ENCODE data around the gene MYBBP1A.
A peak's percentile ranks its signal among the peaks of the same experiment; 100 is the strongest.

Gene MYBBP1A

DNA sequence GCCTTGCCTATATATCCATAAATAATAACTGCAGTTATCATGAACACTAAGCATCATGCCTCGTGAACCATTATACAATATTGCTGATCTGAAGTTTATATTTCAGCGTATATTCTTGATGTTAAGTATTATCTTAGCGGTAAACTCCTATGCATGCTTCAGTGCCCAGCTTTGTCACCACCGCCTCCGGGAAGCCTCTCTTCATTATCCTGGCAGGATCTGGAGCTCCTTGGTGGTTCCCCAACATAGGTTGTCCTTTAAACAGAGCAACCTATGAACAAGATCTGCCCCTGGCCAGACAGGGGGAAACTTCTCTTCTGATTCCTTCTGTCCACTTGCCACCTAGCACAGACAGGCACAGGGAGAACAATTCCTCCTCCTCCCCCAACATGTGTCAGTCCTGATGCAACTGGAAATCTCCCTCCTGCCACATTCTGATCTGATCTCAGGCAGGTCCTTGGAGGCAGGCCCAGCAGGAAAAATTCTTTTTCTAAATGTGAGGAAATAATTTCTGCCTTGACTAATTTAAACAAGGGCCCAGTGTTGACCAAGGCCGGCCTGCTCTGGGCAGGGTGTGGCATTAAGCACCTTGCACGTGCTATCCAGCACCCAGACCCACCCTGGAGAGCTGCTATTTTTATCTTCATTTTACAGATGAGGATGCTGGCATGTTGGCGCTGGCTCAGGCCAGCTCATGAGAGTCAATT lies 34.1 kb downstream of the MYBBP1A start:
- DNase-seq: no peak
- Mint-ChIP-seq H3K27me3 (no peaks in the 10 kb centered on the region), H3K36me3 (ENCODE audit: low read depth) (no peaks in the 10 kb centered on the region), H3K27ac (no peak overlapping the region), H3K9me3 (no peaks in the 10 kb centered on the region), H3K4me3 (no peak overlapping the region), H3K4me1 (no peaks in the 10 kb centered on the region)
- no peak for ATAC-seq

DNA sequence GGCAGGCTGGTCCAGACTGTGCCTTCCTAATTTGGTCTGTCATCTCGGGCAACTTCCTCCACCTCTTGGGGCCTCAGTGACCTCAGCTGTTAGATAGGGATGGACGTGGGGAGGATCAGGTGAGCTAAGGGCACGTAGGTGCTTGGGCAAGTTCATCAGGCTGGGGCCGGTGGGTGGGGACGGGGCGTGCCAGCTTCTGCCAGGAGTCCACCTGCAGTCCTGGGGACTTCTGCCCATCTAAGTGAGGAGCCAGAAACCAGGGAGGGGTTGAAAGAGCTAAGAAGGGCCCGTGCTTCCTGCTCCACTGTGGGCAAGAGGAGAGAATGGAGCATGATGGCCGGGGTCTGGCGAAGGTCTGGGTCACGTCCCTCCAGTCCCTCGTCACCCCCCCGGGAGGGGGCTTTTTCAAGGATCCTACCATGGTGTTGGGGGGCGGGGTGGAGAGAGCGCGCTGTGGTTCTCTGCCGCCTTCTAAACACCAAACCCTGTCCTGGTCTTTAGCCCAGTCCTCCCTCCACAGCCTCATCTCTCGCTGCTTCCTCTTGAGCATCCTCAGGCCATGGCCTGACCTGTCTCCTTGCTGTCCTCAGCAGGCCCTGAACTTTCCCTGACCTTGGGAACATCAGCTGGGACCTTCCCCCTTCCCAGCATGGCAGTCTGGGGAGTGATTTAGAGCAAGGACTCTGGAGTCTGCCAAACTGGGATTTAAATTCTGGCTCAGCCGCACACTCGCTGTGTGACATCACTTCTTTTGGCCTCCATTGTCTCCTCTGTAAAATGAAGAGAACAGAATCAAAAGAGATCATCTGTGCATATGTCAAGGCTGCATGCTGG lies 34.9 kb downstream of the MYBBP1A start:
- DNase-seq (no peak), ATAC-seq (no peak)
- Mint-ChIP-seq H3K27ac (no peak overlapping the region), H3K36me3 (ENCODE audit: low read depth) (no peaks in the 10 kb centered on the region), H3K4me1 (no peaks in the 10 kb centered on the region), H3K27me3 (no peaks in the 10 kb centered on the region), H3K4me3 (no peak overlapping the region), H3K9me3 (no peaks in the 10 kb centered on the region)

DNA sequence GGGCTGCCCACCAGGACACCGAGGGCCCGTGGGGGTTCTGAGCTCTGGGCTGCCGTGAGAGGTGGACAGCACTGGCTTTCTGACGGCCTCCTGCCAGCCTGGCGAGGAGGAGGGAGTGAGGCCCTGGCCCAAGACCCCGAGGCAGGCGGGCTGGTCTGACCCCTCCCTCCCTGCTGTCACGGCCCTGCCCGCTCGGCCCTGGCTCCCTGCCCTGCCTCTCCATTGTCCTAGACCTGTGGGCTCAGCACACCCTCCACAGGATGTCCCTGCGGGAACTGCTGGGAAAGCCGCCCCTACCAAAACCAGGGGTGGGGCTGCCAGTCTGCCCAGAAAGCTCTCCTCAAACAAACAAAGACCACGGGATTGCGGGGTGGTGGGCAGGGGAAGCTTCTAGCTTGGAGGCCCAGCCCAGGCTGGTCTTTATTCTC lies 35.8 kb downstream of the MYBBP1A start:
- no peak overlapping the region for H3K4me3 Mint-ChIP-seq
- no peaks in the 10 kb centered on the region for H3K36me3 Mint-ChIP-seq (ENCODE audit: low read depth)
- H3K27ac Mint-ChIP-seq: no peak overlapping the region
- no peaks in the 10 kb centered on the region for H3K9me3 Mint-ChIP-seq
- no peak for DNase-seq
- no peaks in the 10 kb centered on the region for H3K27me3 Mint-ChIP-seq
- no peaks in the 10 kb centered on the region for H3K4me1 Mint-ChIP-seq
- no peak for ATAC-seq

DNA sequence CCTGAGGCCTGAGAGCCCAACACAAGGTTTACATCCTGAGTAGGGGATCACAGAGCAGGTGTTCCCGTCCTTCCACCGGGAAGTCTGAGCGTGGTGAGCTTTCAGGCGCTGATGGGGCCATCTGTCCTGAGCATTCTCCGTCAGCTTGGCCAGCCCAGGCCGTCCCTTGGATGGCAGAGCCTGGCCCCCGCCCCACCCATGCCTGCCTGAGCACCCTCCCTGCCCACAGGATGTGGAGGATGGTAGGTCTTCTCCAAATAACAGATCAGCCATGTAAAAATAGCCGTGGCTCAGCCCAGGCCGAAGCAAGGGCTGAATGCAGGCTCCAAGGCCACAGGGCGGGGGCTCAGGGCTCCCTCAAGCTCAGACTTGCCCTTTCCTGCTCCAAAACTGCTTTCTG lies 36.3 kb downstream of the MYBBP1A start:
- DNase-seq: no peak
- H3K9me3 Mint-ChIP-seq: no peaks in the 10 kb centered on the region
- no peaks in the 10 kb centered on the region for H3K27me3 Mint-ChIP-seq
- ATAC-seq: no peak
- no peaks in the 10 kb centered on the region for H3K36me3 Mint-ChIP-seq (ENCODE audit: low read depth)
- H3K27ac Mint-ChIP-seq: no peak overlapping the region
- H3K4me3 Mint-ChIP-seq: no peak overlapping the region
- no peaks in the 10 kb centered on the region for H3K4me1 Mint-ChIP-seq

DNA sequence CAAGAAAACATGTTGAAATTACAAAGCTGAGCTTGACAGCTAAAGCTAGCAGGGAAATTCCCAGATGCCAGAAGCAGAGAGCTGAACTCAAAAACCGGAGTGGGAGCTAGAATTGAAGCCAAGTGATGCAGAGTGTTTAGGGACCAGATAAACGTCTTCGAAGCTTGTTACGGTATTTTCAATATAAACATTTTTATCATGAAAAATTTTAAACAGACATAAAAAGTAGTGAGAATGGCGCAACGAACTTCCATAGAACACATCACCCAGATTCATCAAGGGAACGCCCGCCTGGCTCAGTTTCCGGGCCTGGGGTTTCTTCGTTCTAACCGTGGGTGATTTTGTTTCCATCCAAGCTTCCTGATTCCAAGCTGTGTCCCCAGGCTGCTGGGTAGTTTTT lies 38.4 kb downstream of the MYBBP1A start:
- Mint-ChIP-seq H3K27ac (no peak overlapping the region), H3K9me3 (no peaks in the 10 kb centered on the region), H3K4me1 (no peaks in the 10 kb centered on the region), H3K4me3 (no peak overlapping the region), H3K36me3 (ENCODE audit: low read depth) (no peaks in the 10 kb centered on the region), H3K27me3 (no peaks in the 10 kb centered on the region)
- DNase-seq (no peak), ATAC-seq (no peak)

DNA sequence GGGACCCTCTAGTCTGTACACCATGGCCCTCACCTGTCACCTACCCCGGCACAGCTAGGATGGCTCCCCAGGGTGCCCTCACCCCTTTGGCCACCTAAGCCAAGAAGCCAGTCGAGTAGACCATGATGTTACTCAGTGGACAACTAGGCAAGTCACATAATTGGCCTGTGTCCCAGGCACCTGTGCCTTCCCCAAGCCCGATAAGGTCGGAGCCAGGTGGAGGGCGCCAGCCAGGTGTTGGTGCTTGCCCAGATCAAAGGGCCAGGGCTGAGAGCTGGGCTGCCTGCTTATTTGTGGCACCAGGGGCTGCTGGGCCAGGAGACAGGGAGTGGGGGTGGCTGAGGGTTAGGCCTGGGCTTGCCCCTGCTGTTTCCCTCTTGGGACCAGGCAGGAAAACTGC lies 39.7 kb downstream of the MYBBP1A start:
- no peaks in the 10 kb centered on the region for H3K36me3 Mint-ChIP-seq (ENCODE audit: low read depth)
- H3K4me3 Mint-ChIP-seq: no peak overlapping the region
- peaks cover 1% of the 10 kb centered on the region for H3K27me3 Mint-ChIP-seq
- DNase-seq (no peak), ATAC-seq (no peak)
- no peak overlapping the region for H3K27ac Mint-ChIP-seq
- H3K4me1 Mint-ChIP-seq: peaks cover 1% of the 10 kb centered on the region
- H3K9me3 Mint-ChIP-seq: no peaks in the 10 kb centered on the region

DNA sequence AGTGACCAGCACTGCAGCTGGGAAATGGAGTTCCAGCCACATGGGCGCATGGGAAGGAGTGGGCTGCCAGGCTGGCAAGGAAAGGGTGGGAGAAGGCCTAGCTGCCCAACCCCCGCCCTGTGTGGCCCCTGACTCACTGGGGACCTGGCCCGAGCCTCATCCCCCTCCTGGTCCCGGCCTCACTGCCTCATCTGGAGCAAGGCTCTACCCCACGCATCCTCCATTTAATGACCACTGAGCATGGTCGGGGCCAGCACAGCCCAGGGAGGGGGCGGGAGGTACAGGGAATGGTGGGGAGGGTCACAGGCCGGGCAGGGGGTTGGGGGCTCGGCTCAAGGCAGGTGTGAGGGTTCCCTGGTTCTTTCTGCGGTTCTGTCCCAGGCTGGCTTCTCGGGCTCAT lies 40.4 kb downstream of the MYBBP1A start:
- peaks cover 3% of the 10 kb centered on the region for H3K4me1 Mint-ChIP-seq
- DNase-seq: no peak
- peaks cover 2% of the 10 kb centered on the region for H3K27me3 Mint-ChIP-seq
- no peak for ATAC-seq
- no peak overlapping the region for H3K27ac Mint-ChIP-seq
- no peaks in the 10 kb centered on the region for H3K9me3 Mint-ChIP-seq
- no peaks in the 10 kb centered on the region for H3K36me3 Mint-ChIP-seq (ENCODE audit: low read depth)
- H3K4me3 Mint-ChIP-seq: no peak overlapping the region

DNA sequence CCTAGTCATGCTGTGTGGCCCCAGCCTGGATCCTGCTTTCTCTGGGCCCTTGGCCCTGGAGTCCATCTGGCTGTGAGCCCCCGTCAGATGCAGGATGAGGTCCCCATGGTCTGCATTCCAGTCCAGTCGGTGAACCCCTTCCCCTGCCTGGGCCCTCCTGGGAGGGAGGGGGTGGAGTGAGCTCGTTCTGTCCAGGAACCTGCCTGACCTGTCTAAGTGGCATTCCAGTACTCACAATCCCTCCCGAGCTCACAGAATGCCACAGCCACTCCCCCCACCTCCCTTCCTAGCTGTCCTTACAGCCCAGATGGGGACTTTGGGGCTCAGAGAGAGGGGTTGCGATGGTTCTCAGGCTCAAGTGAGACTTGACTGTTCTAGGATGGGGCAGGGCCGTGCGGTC lies 41.0 kb downstream of the MYBBP1A start:
- Mint-ChIP-seq H3K4me3 (no peak overlapping the region), H3K36me3 (ENCODE audit: low read depth) (no peaks in the 10 kb centered on the region), H3K27me3 (peaks cover 2% of the 10 kb centered on the region), H3K9me3 (no peaks in the 10 kb centered on the region), H3K27ac (no peak overlapping the region), H3K4me1 (peaks cover 9% of the 10 kb centered on the region)
- DNase-seq: no peak
- ATAC-seq: no peak

DNA sequence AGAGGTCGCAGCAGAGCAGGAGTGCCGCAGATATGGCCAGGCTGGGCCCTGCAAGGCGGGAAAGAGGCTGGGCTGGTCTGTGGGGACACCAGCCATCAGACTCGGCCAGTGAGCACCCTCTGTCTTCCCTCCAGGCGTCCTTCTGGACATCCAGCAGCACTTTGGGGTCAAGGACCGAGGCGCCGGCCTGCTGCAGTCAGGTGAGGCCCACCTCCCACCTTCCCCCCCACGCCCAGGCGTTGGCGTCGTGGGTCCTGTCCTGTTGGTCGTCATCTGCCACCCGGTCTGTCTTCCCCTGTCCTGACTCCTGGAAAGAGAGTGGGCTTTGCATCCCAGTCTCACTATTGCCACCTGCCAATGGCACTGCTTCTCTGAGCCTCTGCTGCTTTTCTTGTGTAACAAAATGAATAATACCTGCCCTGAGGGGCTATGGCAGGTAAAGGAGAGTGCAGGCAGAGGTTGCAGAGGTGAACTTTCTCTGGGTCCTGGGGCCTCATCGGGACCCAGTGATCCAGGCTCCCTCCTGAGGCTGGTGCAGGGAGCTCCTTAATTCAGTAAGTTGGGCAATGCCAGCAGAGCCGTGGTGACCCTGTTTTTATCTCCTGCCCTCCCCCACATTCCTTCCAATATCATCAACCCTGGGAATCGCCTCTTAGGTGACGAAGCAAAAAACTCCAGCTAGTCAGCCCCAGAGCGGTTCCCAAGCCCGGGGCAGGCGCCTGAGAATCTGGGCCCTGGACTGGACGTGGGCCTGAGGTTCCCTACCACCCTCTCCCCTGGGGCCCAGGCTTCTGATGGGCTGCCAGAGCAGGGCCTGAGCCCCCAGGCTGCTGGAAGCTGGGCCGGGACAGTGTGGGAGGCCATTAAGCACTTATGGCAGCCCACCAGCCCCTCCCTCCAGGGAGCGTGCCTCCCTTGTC lies 41.8 kb downstream of the MYBBP1A start:
- no peak for DNase-seq
- no peaks in the 10 kb centered on the region for H3K9me3 Mint-ChIP-seq
- peaks cover 2% of the 10 kb centered on the region for H3K27me3 Mint-ChIP-seq
- no peak overlapping the region for H3K27ac Mint-ChIP-seq
- H3K36me3 Mint-ChIP-seq (ENCODE audit: low read depth): no peaks in the 10 kb centered on the region
- no peak for ATAC-seq
- H3K4me3 Mint-ChIP-seq: no peak overlapping the region
- H3K4me1 Mint-ChIP-seq: peaks cover 15% of the 10 kb centered on the region

DNA sequence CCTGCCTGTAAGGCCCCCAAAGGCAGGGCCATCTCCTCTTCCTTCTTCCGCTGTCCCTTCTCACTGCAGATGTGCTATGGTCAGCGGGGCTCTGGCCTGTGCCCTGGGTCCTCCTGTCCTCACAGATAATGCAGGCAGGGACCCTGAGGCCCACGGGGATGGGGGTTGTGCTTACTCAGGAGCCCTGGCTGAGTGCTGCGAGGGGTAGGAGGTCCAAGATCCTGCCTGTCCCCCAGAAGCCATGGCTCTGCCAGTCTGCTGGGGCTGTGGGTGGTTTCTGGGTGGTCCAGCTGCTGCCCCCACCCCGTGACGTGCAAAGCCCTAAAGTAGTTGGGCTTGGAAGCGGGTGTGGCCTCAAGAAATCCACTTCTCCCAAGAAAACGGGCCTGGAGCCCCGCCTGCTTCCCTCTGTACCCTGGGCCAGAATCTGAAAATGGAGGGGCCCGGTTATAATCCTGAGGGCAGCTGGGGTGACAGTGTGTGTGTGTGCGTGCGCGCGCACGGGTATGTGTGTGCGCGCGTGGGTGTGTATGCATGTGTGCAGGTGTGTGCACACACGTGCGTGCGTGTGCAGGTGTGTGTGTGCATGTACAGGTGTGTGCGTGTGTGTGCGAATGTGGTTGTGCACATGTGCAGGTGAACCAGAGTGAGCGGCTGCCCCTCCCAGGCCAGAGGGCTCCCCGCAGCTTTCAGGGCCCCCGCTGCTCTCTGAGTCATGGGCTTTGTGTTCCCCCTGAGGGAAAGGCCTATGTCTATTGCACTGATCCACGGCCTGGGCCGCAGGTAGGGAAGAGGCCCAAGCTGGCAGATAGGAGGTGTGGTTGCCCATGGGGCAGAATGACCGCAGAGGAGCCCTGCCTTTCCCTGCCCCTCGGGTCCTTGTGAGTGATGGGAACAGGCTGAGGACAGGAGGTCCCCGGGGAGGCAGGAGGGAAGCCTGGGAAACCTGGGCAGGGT lies 42.8 kb downstream of the MYBBP1A start:
- no peak for ATAC-seq
- H3K4me1 Mint-ChIP-seq: peaks cover 15% of the 10 kb centered on the region
- no peaks in the 10 kb centered on the region for H3K36me3 Mint-ChIP-seq (ENCODE audit: low read depth)
- no peak overlapping the region for H3K27ac Mint-ChIP-seq
- peaks cover 2% of the 10 kb centered on the region for H3K27me3 Mint-ChIP-seq
- H3K9me3 Mint-ChIP-seq: no peaks in the 10 kb centered on the region
- H3K4me3 Mint-ChIP-seq: no peak overlapping the region
- no peak for DNase-seq

DNA sequence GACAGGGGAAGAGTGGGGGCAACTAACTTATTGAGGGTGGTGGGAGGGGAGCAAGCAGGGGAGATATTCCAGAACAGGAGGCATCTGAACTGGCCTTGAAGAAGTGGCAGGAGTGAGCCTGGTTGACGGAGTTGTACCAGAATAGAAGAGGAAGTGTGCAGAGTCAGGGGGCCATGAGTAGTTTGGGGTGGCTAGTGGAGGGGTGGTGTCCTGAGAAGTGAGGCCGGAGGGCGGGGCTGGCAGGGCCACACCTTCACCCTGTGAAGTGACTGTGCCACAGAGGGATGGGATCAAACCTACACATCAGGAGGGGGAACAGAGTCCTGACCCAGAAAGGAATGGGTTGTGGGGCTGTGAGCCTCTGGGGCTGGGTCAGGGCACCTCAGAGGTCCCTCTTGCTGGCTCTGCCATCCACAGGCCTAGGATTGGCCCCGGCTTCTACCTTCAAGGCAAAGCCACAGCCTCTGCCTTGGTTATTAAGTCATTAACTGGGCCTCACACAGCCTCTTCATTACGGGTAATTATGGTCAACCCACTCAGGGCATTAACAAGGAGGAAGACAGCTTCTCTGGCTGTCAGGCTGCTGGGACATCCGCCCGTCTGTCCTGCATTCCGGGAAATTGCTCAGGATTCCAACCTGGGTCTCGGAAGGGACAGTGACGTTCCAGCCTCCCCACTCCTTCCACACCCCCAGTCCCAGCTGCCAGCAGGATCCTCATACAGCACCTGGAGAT lies 43.8 kb downstream of the MYBBP1A start:
- H3K4me1 Mint-ChIP-seq: peaks cover 15% of the 10 kb centered on the region
- no peak for ATAC-seq

DNA sequence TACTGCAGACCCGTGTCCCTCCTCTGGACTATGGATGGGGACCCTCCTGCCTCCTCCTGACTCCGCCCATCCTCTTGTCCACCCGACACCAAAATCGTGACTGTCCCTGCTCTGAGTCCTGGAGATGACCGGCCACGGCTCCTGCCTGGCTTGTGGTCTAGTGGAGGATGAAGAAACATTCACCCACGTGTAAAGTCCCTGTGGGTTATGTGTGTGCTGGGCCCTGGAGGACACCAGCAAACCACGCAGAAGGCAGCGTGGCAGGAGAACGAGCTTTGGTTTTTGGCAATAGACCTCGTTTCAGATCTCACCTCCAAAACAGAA lies 44.6 kb downstream of the MYBBP1A start:
- Mint-ChIP-seq H3K27me3 (peaks cover 2% of the 10 kb centered on the region), H3K9me3 (no peaks in the 10 kb centered on the region), H3K27ac (no peak overlapping the region), H3K36me3 (ENCODE audit: low read depth) (no peaks in the 10 kb centered on the region), H3K4me3 (no peak overlapping the region), H3K4me1 (peaks cover 15% of the 10 kb centered on the region)
- ATAC-seq (no peak), DNase-seq (no peak)

More for the DNA sequence above, 43.8 kb downstream of the MYBBP1A start:
- Mint-ChIP-seq H3K27ac (no peak overlapping the region), H3K36me3 (ENCODE audit: low read depth) (no peaks in the 10 kb centered on the region), H3K27me3 (peaks cover 2% of the 10 kb centered on the region), H3K9me3 (no peaks in the 10 kb centered on the region), H3K4me3 (no peak overlapping the region)
- no peak for DNase-seq

DNA sequence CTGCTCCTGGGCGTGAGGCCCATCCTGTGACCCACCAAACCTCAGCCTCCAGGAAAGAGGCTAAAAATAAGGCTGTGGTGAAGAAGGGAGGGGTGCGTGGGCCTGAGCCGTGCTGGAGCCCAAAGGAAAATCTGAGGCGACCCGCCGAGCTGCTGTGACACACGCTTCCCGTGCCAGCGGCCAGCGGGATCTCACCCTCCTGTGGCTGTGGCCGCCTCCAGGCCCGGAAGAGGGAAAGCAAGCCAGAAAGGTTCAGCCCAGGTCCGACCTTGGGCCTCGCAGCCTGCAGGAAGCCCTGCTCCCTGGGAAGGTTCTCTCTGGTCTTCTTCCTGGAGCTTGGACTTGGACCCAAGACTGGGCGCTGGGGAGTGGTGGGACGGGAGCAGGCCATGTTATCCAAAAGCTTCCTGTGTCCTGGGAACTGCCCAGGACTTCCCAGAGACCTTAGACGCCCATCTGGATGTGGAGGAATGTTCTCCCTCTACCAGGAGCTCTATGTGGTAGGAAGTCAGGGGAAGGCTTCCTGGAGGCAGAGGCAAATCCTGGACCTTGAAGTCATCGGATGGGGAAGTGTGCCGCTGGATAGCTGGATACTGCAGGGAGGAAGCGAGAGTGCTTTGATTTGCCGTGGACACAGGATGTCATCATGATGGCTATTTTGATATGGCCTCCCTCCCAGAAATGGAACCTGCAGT lies 45.1 kb downstream of the MYBBP1A start:
- Mint-ChIP-seq H3K27me3 (peaks cover 2% of the 10 kb centered on the region), H3K4me1 (peaks cover 16% of the 10 kb centered on the region), H3K4me3 (no peak overlapping the region), H3K9me3 (no peaks in the 10 kb centered on the region), H3K36me3 (ENCODE audit: low read depth) (no peaks in the 10 kb centered on the region), H3K27ac (peak overlapping the region; percentile 35)
- peak; percentile 11 for ATAC-seq
- no peak for DNase-seq

All from activated naive CD8-positive, alpha-beta T cell treated with anti-CD3 and anti-CD28 coated beads, Interleukin-2, amount 50 U/mL, for 24 hours (primary cell).